ENCODE data around the gene WWOX. TPM values are rescaled to one million over a fixed set of nuclear protein-coding genes. Genes with fewer than 3 reads are reported as not detected.

Gene WWOX
- total and polyA plus RNA-seq, 3 donors from 2014 or later: 20.6 to 76.7 (median 64.1) TPM

DNA sequence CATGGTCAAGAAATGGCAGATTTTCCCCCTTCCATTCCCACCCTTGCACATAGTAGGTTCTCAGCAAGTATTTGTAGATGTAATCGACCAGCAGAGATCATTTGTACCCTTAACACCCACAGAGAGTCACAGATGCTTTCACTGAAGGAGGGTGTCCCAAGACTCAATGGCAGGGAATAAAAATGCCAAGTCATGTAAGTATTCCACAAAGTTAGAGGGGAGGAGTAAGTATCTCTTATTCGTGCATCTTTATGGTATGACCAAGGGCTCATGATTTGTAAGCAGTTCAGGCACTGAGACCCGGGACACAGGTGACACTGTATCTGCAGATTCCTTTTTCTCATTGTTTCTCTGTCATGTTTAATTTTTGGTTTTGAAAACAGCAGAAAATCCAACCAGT is 1011.5 kb downstream of the WWOX start:
- no peak for TF ChIP-seq POLR2A (IDR thresholded peaks at IDR 0.05)
- TF ChIP-seq, protein P1, sequence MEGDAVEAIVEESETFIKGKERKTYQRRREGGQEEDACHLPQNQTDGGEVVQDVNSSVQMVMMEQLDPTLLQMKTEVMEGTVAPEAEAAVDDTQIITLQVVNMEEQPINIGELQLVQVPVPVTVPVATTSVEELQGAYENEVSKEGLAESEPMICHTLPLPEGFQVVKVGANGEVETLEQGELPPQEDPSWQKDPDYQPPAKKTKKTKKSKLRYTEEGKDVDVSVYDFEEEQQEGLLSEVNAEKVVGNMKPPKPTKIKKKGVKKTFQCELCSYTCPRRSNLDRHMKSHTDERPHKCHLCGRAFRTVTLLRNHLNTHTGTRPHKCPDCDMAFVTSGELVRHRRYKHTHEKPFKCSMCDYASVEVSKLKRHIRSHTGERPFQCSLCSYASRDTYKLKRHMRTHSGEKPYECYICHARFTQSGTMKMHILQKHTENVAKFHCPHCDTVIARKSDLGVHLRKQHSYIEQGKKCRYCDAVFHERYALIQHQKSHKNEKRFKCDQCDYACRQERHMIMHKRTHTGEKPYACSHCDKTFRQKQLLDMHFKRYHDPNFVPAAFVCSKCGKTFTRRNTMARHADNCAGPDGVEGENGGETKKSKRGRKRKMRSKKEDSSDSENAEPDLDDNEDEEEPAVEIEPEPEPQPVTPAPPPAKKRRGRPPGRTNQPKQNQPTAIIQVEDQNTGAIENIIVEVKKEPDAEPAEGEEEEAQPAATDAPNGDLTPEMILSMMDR (IDR thresholded peaks at IDR 0.05): no peak
- 73 to 83% methylated on average over 3 of the region's 3 CpGs for WGBS, 2 donors
- Histone ChIP-seq H3K9me3 (no peaks in the 10 kb centered on the region), H3K4me3 (no peak overlapping the region), H3K36me3 (ENCODE audit: low read depth, missing control alignments) (no peaks in the 10 kb centered on the region), H3K27me3 (no peaks in the 10 kb centered on the region), H3K4me1 (peaks cover 10% of the 10 kb centered on the region), H3K27ac (peak overlapping the region in 1 of 2 donors; percentile 77)
- intact Hi-C loops (cut with DNase I; ENCODE audit: low total_unique reads): no loop called here
- no peak for DNase-seq

DNA sequence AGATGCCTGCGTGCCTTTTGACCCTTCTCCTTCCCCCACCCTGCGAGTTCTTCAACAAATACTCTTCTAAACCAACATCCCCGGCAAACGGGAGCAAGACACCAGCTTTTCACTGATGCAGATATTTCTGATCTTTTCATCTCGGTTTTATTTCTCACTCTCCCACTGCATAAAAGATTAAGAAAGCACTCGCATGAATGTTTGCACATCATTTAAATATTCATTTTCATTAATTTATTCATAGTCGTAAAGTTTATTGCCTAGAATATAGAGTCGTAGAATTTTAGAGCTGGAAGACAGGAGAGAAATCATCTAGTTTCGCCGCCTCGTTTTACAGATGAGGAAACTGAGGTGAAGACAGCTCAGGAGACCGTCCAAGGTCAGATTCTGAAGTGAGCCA is 1013.0 kb downstream of the WWOX start:
- no peak for DNase-seq
- intact Hi-C loops (cut with DNase I; ENCODE audit: low total_unique reads): no loop called here
- H3K27me3 ChIP-seq: no peaks in the 10 kb centered on the region
- H3K27ac ChIP-seq: no peak overlapping the region
- H3K4me3 ChIP-seq: no peak overlapping the region
- TF ChIP-seq, protein P1 (IDR thresholded peaks at IDR 0.05): no peak
- no peak for TF ChIP-seq POLR2A (IDR thresholded peaks at IDR 0.05)
- H3K4me1 ChIP-seq: peaks cover 10% of the 10 kb centered on the region
- WGBS, 2 donors: 92 to 94% methylated on average over 12 of the region's 12 CpGs
- no peaks in the 10 kb centered on the region for H3K36me3 ChIP-seq (ENCODE audit: low read depth, missing control alignments)
- H3K9me3 ChIP-seq: no peaks in the 10 kb centered on the region

DNA sequence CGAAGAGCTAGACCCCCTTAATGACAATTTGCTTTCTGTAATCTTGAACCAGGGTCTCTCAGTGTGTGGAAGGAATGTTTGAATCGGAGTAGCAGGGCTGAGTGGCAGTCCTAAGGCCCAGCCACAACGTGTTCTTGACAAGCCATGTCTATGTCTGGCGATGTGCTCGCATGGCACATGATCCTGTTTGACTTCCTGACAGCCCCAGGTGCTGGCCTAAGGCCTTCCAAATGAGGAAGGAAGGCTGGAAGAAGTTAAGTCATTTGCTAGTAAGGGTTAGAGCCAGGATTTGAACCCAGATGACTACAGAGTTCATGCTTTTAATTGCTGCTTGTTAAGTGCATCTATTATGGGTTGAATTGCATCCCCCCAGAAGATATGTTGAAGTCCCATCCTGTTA is 1014.4 kb downstream of the WWOX start:
- Histone ChIP-seq H3K36me3 (ENCODE audit: low read depth, missing control alignments) (no peaks in the 10 kb centered on the region), H3K4me1 (peaks cover 10% of the 10 kb centered on the region), H3K9me3 (no peaks in the 10 kb centered on the region), H3K27ac (no peak overlapping the region), H3K4me3 (no peak overlapping the region), H3K27me3 (no peaks in the 10 kb centered on the region)
- intact Hi-C loops (cut with DNase I; ENCODE audit: low total_unique reads): no loop called here
- WGBS, 2 donors: 87 to 91% methylated on average over 5 of the region's 5 CpGs
- DNase-seq: no peak
- TF ChIP-seq, protein P1 (IDR thresholded peaks at IDR 0.05): no peak
- no peak for TF ChIP-seq POLR2A (IDR thresholded peaks at IDR 0.05)

DNA sequence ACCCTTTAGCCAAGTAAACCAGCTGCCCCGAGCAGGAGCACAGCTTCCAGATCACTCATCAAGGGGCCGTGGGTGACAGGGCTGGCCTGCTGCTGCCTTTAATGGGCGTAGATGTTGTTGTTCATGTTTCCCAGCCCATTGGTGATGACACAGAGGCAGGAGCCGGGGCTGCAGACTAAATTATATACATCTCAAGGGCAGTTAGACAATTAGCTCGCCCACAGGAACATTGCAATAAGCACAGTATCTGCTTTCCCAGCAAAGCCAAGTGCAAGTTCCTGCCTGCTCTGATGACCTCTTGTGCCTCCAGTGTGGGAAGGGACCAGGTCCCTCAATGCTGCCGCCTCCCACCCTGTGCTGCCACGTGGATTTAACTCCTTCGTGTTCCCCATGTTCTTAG is 1015.3 kb downstream of the WWOX start:
- intact Hi-C loops (cut with DNase I; ENCODE audit: low total_unique reads): no loop called here
- H3K27me3 ChIP-seq: no peaks in the 10 kb centered on the region
- DNase-seq: no peak
- H3K27ac ChIP-seq: no peak overlapping the region
- H3K4me1 ChIP-seq: peaks cover 10% of the 10 kb centered on the region
- no peaks in the 10 kb centered on the region for H3K9me3 ChIP-seq
- WGBS, 2 donors: 51 to 53% methylated on average over 8 of the region's 8 CpGs
- TF ChIP-seq, protein P1 (IDR thresholded peaks at IDR 0.05): no peak
- no peak for TF ChIP-seq POLR2A (IDR thresholded peaks at IDR 0.05)
- no peak overlapping the region for H3K4me3 ChIP-seq
- no peaks in the 10 kb centered on the region for H3K36me3 ChIP-seq (ENCODE audit: low read depth, missing control alignments)

DNA sequence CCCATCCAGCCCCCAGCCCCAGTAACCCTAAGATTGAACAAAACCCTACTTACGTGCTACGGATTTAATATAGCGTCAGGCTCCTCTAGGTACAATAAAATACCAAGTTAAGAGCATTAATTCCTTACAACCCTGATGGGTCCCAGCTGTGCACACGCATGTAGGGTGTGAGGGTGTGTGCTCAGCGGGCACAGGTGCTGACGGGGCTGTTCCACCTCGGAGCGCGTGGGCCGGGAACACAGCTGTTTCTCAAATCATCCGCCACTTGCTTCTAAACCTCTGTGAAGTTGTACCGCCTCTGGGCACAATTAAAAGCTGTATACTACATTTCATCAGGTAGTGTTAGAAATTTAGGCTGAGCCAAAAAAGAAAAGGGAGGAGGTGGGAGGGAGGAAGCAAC is 1022.5 kb downstream of the WWOX start:
- Histone ChIP-seq H3K27me3 (no peaks in the 10 kb centered on the region), H3K4me3 (no peak overlapping the region), H3K27ac (no peak overlapping the region), H3K36me3 (ENCODE audit: low read depth, missing control alignments) (no peaks in the 10 kb centered on the region), H3K4me1 (no peaks in the 10 kb centered on the region), H3K9me3 (no peaks in the 10 kb centered on the region)
- no peak for TF ChIP-seq POLR2A (IDR thresholded peaks at IDR 0.05)
- TF ChIP-seq, protein P1 (IDR thresholded peaks at IDR 0.05): no peak
- intact Hi-C loops (cut with DNase I; ENCODE audit: low total_unique reads): no loop called here
- 50 to 64% methylated on average over 12 of the region's 12 CpGs for WGBS, 2 donors
- DNase-seq: no peak
